Hepatocyte (in vitro differentiated cells): Measurements from ENCODE around the gene ARPC1B. TPM values are rescaled to one million over a fixed set of nuclear protein-coding genes. Genes with fewer than 3 reads are reported as not detected.

Experiments used
- DNase-seq: peaks from one replicate; pipeline ENCODE4 v3.0.0-alpha.2; 2016; ENCODE audit warnings: low spot score
- H2AFZ ChIP-seq: fragments of 200-600 bp; sonication (generic); 2 replicates; pipeline ENCODE4 v1.6.0; 2016; ENCODE audit warnings: antibody characterized with exemption, mild to moderate bottlenecking
- H3K27ac ChIP-seq: fragments of 200-600 bp; sonication (generic); 2 replicates; pipeline ENCODE4 v1.5.1; 2016; ENCODE audit warnings: mild to moderate bottlenecking
- H3K27me3 ChIP-seq: fragments of 200-600 bp; sonication (generic); 2 replicates; pipeline ENCODE4 v1.6.1; 2016
- H3K36me3 ChIP-seq: fragments of 200-600 bp; sonication (generic); replicated peaks from 2 replicates; pipeline ENCODE4 v1.5.1; 2016; ENCODE audit warnings: low read depth; ENCODE audit not compliant: insufficient read depth
- H3K4me1 ChIP-seq: fragments of 200-600 bp; sonication (generic); 2 replicates; pipeline ENCODE4 v1.5.1; 2016; ENCODE audit warnings: mild to moderate bottlenecking, moderate library complexity; ENCODE audit not compliant: insufficient read depth
- H3K4me2 ChIP-seq: fragments of 200-600 bp; sonication (generic); 2 replicates; pipeline ENCODE4 v1.6.0; 2016
- H3K4me3 ChIP-seq: fragments of 200-600 bp; sonication (generic); 2 replicates; pipeline ENCODE4 v1.5.1; 2016; ENCODE audit warnings: mild to moderate bottlenecking
- H3K79me2 ChIP-seq: fragments of 200-600 bp; sonication (generic); 2 replicates; pipeline ENCODE4 v1.6.0; 2017; ENCODE audit warnings: mild to moderate bottlenecking
- H3K9me2 ChIP-seq: fragments of 200-600 bp; sonication (generic); replicated peaks from 2 replicates; pipeline ENCODE4 v1.6.0; 2017; ENCODE audit warnings: mild to moderate bottlenecking; ENCODE audit not compliant: insufficient read depth
- H3K9me3 ChIP-seq: fragments of 200-600 bp; sonication (generic); 2 replicates; pipeline ENCODE4 v1.5.1; 2016; ENCODE audit warnings: low read depth, mild to moderate bottlenecking
- H4K20me1 ChIP-seq: fragments of 200-600 bp; sonication (generic); 2 replicates; pipeline ENCODE4 v1.6.0; 2016; ENCODE audit warnings: mild to moderate bottlenecking; ENCODE audit not compliant: insufficient read depth, poor library complexity, severe bottlenecking
- CTCF ChIP-seq: fragments of 200-600 bp; sonication (generic); IDR thresholded peaks from 2 replicates; pipeline ENCODE4 v1.5.1; 2016; ENCODE audit warnings: antibody characterized with exemption, mild to moderate bottlenecking; ENCODE audit not compliant: poor library complexity
- EZH2 ChIP-seq: fragments of 200-600 bp; sonication (generic); IDR thresholded peaks from 2 replicates; pipeline ENCODE4 v1.6.1; 2016; ENCODE audit warnings: antibody characterized with exemption, mild to moderate bottlenecking, borderline replicate concordance
- EZH2phosphoT487 ChIP-seq: fragments of 200-600 bp; sonication (generic); IDR thresholded peaks from one replicate; pipeline ENCODE4 v1.6.1; 2018; ENCODE audit warnings: antibody characterized with exemption, mild to moderate bottlenecking, low read depth, moderate library complexity; ENCODE audit not compliant: unreplicated experiment, severe bottlenecking
- WGBS: methylation state at CpG from one replicate; pipeline ENCODE4 v1.1.6; 2016; ENCODE audit warnings: low lambda C conversion rate; ENCODE audit errors: missing lambda C conversion rate; 5-methylcytosine and 5-hydroxymethylcytosine counted together
- polyA plus RNA-seq: library from polyadenylated mRNA; unstranded; fragments of >200 nt; fragmentation: Nextera tagmentation; extraction: Ambion mirVana; gene quantifications from 2 replicates; pipeline ENCODE4 v1.2.1, GENCODE V29; 2016
- total RNA-seq: library from RNA; depleted of rRNA; stranded (reverse); fragments of >200 nt; gene quantifications from 2 replicates; pipeline ENCODE4 v1.2.3, GENCODE V29; 2014

Gene ARPC1B
- total and polyA plus RNA-seq, 2 experiments from 2014 or later = 153 to 205 TPM

GRCh38 chr7:99404977-99405320 is 30.4 kb downstream of the ARPC1B start:
- WGBS = 98% methylated on average over 10 of the region's 10 CpGs
- H4K20me1 ChIP-seq = peaks cover 31% of the 10 kb centered on the region

DNA sequence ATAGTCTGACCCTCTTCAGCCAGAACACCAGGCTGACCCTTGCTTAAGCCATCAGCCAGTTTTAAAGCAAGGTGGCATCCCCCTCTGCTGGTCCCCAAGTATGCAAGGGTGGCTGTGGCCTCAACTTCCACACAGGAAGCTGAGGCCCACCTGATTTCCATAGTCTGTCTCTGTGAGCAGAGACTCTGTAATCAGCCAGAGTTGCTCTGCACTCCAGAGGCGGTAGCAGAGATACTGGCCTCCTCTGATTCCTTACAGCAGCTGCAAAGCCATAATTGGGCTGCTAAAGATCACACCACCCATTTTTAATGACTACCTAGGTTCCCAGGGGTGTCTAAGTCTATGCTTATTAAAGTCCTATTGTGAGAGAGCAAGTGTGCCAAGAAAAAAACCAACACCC is 32.0 kb downstream of the ARPC1B start:
- Histone ChIP-seq H4K20me1 (peaks cover 31% of the 10 kb centered on the region), H3K79me2 (peaks cover 68% of the 10 kb centered on the region)
- WGBS = 89% methylated on average over 1 of the region's 1 CpG

More at GRCh38 chr7:99404977-99405320, 30.4 kb downstream of the ARPC1B start:
- no peak for DNase-seq
- no peak overlapping the region for H3K27ac ChIP-seq
- H3K4me2 ChIP-seq = no peak overlapping the region
- peaks cover 16% of the 10 kb centered on the region for H3K4me1 ChIP-seq
- H3K4me3 ChIP-seq = no peak overlapping the region
- TF ChIP-seq CTCF = no peak
- no peak for TF ChIP-seq EZH2
- no peak for TF ChIP-seq EZH2phosphoT487
- H3K27me3 ChIP-seq = no peaks in the 10 kb centered on the region
- no peaks in the 10 kb centered on the region for H3K36me3 ChIP-seq
- H3K79me2 ChIP-seq = peaks cover 52% of the 10 kb centered on the region
- no peaks in the 10 kb centered on the region for H3K9me3 ChIP-seq
- no peaks in the 10 kb centered on the region for H3K9me2 ChIP-seq
- no peak overlapping the region for H2AFZ ChIP-seq

GRCh38 chr7:99407872-99408378 is 33.4 kb downstream of the ARPC1B start:
- no peaks in the 10 kb centered on the region for H3K9me3 ChIP-seq
- peak; percentile 78 for DNase-seq
- H3K36me3 ChIP-seq = no peaks in the 10 kb centered on the region
- H3K9me2 ChIP-seq = no peaks in the 10 kb centered on the region
- peak overlapping the region; percentile 57 for H3K4me3 ChIP-seq
- H3K27me3 ChIP-seq = no peaks in the 10 kb centered on the region
- peaks cover 77% of the 10 kb centered on the region for H3K79me2 ChIP-seq
- H3K4me2 ChIP-seq = peak overlapping the region; percentile 87
- H2AFZ ChIP-seq = peak overlapping the region; percentile 72
- peak overlapping the region; percentile 95 for H3K27ac ChIP-seq
- H3K4me1 ChIP-seq = peaks cover 23% of the 10 kb centered on the region
- no peak for TF ChIP-seq CTCF
- TF ChIP-seq EZH2phosphoT487 = no peak
- WGBS = 1% methylated on average over 28 of the region's 28 CpGs
- peaks cover 31% of the 10 kb centered on the region for H4K20me1 ChIP-seq

More for the DNA sequence above, 32.0 kb downstream of the ARPC1B start:
- Histone ChIP-seq H2AFZ (no peak overlapping the region), H3K9me2 (no peaks in the 10 kb centered on the region), H3K27ac (no peak overlapping the region), H3K4me1 (peaks cover 23% of the 10 kb centered on the region), H3K9me3 (no peaks in the 10 kb centered on the region), H3K36me3 (no peaks in the 10 kb centered on the region), H3K4me2 (peak overlapping the region; percentile 87), H3K27me3 (no peaks in the 10 kb centered on the region), H3K4me3 (no peak overlapping the region)
- DNase-seq = no peak
- TF ChIP-seq CTCF = no peak
- no peak for TF ChIP-seq EZH2
- TF ChIP-seq EZH2phosphoT487 = no peak
